Fibroblast of skin of right biceps (primary cell): Measurements from ENCODE around the gene NUDT8.
A peak's percentile ranks its signal among the peaks of the same experiment; 100 is the strongest.

Experiments
- DNase-seq: peaks from one replicate; pipeline ENCODE4 v3.0.0-alpha.2; 2013

Gene NUDT8

GRCh38 chr11:67585911-67586310 is 43.8 kb downstream of the NUDT8 start:
- DNase-seq = no peak

GRCh38 chr11:67584881-67585873 is 44.6 kb downstream of the NUDT8 start:
- no peak for DNase-seq

- peak; percentile 57 for DNase-seq
These were observed 45.4 kb downstream of the NUDT8 start for GRCh38 chr11:67584205-67584880.

GRCh38 chr11:67583247-67584204 is 46.2 kb downstream of the NUDT8 start, which contains the start of gene GSTP1:
Gene GSTP1, plus strand, starts transcription at chr11:67583812. Its CDS starts 32 bp downstream, at chr11:67583844.
- DNase-seq = peak; percentile 94

GRCh38 chr11:67582011-67582410 is 47.7 kb downstream of the NUDT8 start:
- no peak for DNase-seq

- no peak for DNase-seq
These were observed 48.3 kb downstream of the NUDT8 start for GRCh38 chr11:67581469-67581868.

- no peak for DNase-seq
These were observed 51.8 kb downstream of the NUDT8 start for GRCh38 chr11:67577951-67578350.
